PFSK-1 (cell line): Measurements from ENCODE around the gene SLC25A28.

Experiments
- FOXP2 ChIP-seq: optimal IDR thresholded peaks from 2 replicates; pipeline ENCODE3; 2011; ENCODE audit warnings: borderline replicate concordance, control low read depth, inconsistent platforms; ENCODE audit not compliant: insufficient read depth; ENCODE audit errors: extremely low read length, extremely low read depth
- POLR2AphosphoS5 ChIP-seq: IDR thresholded peaks from 2 replicates; pipeline ENCODE4 v1.6.1; 2012; ENCODE audit warnings: low read depth, mild to moderate bottlenecking, control low read depth, low read length, moderate library complexity
- SIN3A ChIP-seq: IDR thresholded peaks from 2 replicates; pipeline ENCODE4 v1.6.1; 2012; ENCODE audit warnings: mild to moderate bottlenecking, low read length, moderate library complexity, borderline replicate concordance; ENCODE audit not compliant: insufficient read depth
- TAF1 ChIP-seq: IDR thresholded peaks from 2 replicates; pipeline ENCODE4 v1.6.1; 2012; ENCODE audit warnings: low read length, control low read depth, borderline replicate concordance; ENCODE audit not compliant: insufficient read depth
- TF ChIP-seq, protein P1 (sequence below), 2 experiments: IDR thresholded peaks; 2 replicates each; pipeline versions ENCODE4 v1.6.1 to v1.8.0; 2011 to 2012; ENCODE audit warnings: low read depth in 2 of 2, low read length in 2 of 2, control low read depth in 1 of 2, inconsistent platforms in 1 of 2, mild to moderate bottlenecking in 1 of 2, moderate library complexity in 1 of 2; ENCODE audit not compliant: insufficient read depth in 1 of 2

The SLC25A28 gene

DNA sequence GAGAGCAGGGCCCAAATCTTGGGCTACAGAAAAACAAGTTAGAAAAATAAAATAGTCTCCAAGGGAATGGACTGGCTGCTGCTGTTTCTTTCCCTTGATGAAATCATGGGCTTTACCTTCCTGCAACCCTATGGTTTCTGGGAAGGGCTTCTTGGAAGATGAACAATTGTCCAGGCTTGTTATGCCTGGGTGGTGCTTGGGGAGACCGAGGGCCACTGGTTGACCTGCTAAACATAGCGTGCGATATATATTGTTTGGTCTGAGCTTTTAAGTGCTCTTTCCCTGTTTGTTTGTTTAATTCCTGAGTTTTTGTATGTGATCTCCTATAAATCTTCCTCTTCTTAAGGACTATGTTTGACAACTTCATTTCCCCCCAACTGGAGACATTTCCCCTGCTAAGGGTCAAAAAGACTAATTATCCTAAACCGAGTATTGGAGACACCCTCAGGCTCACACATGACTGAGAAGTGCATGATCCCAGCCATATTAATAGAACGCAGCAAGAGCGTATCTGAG, 37.9 kb downstream of the SLC25A28 start:
- TF ChIP-seq POLR2AphosphoS5 (no peak), FOXP2 (no peak)

DNA sequence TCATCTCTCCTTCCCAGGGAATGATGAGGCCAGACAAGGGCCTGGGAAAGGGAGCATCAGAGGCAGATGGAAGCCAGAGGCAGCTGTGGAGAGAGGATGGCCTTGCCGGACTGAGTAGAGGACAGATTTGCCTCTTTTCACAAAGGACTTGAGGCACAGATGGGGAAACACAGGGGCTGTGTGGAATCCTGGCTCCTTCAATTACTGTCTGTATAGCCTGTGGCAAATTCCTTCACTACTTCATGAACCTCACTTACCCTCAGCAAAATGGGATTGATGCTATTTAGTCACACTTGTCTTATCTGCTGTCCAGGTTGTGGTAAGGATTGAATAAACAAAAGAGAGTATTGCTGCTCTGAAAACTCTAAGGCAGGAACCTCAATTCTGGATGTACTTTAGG, 40.3 kb downstream of the SLC25A28 start:
- TF ChIP-seq, protein P1, sequence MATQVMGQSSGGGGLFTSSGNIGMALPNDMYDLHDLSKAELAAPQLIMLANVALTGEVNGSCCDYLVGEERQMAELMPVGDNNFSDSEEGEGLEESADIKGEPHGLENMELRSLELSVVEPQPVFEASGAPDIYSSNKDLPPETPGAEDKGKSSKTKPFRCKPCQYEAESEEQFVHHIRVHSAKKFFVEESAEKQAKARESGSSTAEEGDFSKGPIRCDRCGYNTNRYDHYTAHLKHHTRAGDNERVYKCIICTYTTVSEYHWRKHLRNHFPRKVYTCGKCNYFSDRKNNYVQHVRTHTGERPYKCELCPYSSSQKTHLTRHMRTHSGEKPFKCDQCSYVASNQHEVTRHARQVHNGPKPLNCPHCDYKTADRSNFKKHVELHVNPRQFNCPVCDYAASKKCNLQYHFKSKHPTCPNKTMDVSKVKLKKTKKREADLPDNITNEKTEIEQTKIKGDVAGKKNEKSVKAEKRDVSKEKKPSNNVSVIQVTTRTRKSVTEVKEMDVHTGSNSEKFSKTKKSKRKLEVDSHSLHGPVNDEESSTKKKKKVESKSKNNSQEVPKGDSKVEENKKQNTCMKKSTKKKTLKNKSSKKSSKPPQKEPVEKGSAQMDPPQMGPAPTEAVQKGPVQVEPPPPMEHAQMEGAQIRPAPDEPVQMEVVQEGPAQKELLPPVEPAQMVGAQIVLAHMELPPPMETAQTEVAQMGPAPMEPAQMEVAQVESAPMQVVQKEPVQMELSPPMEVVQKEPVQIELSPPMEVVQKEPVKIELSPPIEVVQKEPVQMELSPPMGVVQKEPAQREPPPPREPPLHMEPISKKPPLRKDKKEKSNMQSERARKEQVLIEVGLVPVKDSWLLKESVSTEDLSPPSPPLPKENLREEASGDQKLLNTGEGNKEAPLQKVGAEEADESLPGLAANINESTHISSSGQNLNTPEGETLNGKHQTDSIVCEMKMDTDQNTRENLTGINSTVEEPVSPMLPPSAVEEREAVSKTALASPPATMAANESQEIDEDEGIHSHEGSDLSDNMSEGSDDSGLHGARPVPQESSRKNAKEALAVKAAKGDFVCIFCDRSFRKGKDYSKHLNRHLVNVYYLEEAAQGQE (IDR thresholded peaks at IDR 0.05; ENCODE audit: insufficient read depth in 1 of 2, low read depth in 2 of 2, low read length in 2 of 2) = no peak
- no peak for TF ChIP-seq SIN3A
- TF ChIP-seq POLR2AphosphoS5 = no peak
- no peak for TF ChIP-seq FOXP2
- no peak for TF ChIP-seq TAF1

DNA sequence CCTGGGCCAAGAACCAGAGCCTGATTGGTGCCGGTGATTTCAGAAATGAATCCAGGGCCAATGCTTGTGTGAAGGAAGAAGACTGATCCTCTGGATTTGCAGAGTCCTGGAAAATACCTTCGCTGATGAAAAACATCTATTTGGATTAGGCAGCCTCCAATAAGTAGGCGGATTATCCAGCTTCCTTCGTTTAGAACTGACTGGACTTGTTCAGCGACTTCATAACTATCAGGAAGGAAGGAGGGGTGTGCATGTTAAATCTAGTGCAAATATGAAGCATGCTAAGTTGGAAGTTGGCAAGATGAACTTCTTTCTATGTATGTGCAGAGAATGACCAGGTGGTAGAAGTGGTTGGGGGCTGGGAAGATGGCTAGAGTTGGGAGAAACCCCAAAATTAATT, 46.4 kb downstream of the SLC25A28 start:
- no peak for TF ChIP-seq POLR2AphosphoS5
- TF ChIP-seq FOXP2 = no peak
- TF ChIP-seq TAF1 = no peak
- TF ChIP-seq, protein P1 (IDR thresholded peaks at IDR 0.05; ENCODE audit: insufficient read depth in 1 of 2, low read depth in 2 of 2, low read length in 2 of 2) = no peak
- TF ChIP-seq SIN3A = no peak

DNA sequence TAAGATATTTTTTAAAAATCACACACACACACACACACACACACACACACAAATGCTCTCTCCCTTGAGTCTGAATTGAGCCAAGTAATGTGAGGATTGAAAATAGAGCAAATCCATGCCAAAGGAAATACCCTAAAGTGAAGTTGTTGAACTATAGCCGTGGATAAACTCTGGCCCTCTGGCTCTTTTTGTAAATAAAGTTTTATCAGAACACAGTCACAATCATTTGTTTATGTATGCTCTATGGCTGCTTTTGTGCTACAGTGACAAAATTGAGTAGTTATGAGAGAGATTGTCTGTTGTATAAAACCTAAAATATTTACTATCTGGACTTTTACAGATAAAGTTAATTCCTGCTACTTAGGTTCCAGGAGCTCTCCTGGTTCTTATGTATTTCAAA, 48.4 kb downstream of the SLC25A28 start:
- TF ChIP-seq TAF1 = no peak
- TF ChIP-seq POLR2AphosphoS5 = no peak
- TF ChIP-seq SIN3A = no peak
- TF ChIP-seq, protein P1 (IDR thresholded peaks at IDR 0.05; ENCODE audit: insufficient read depth in 1 of 2, low read depth in 2 of 2, low read length in 2 of 2) = no peak
- TF ChIP-seq FOXP2 = no peak

DNA sequence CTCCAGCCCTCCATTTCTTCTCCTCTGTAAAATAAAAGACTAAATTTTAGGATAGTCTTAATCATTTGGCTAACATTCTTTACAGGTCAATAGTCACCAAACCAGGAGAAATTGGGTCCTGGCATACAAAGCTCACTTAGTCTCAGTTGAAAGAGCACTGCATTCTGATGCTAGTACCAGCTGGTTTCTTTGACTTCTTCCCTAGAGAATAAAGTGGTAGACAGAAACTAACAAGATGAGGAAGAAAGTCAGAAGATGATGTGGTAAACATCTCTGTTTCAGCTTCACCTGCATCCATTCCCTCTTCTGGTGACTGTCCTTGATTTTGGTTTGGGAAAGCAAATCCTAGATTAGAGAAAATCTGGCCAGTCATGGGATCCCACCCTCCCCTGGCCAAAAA, 50.3 kb downstream of the SLC25A28 start:
- TF ChIP-seq, protein P1 (IDR thresholded peaks at IDR 0.05; ENCODE audit: insufficient read depth in 1 of 2, low read depth in 2 of 2, low read length in 2 of 2) = no peak
- no peak for TF ChIP-seq TAF1
- no peak for TF ChIP-seq POLR2AphosphoS5
- no peak for TF ChIP-seq FOXP2
- TF ChIP-seq SIN3A = no peak
